Esophagus muscularis mucosa (tissue), 4 donors: ENCODE measurements around the gene NKD2. TPM values are rescaled to one million over a fixed set of nuclear protein-coding genes. Genes with fewer than 3 reads are reported as not detected.

Experiments used
- DNase-seq: peaks from one replicate; pipeline ENCODE4 v3.0.0-alpha.2; 2017; ENCODE audit errors: extremely low spot score
- H3K27ac ChIP-seq, 4 donors: fragments of 200-600 bp; sonication (generic); replicated peaks in 1 of 4; 1 replicate in 3 of 4; 2 replicates in 1 of 4; pipeline ENCODE4 v1.5.1; 2016 to 2019; ENCODE audit warnings: mild to moderate bottlenecking in 1 of 4
- H3K27me3 ChIP-seq, 4 donors: fragments of 200-600 bp; sonication (generic); one replicate each; pipeline versions ENCODE4 v1.5.1 to v1.6.0; 2016 to 2019
- H3K36me3 ChIP-seq, 4 donors: fragments of 200-600 bp; sonication (generic); one replicate each; pipeline ENCODE4 v1.5.1; 2016 to 2019
- H3K4me1 ChIP-seq, 4 donors: fragments of 200-600 bp; sonication (generic); one replicate each; pipeline ENCODE4 v1.5.1; 2016 to 2019
- H3K4me3 ChIP-seq, 4 donors: fragments of 200-600 bp; sonication (generic); 1 replicate in 2 of 4; 2 replicates in 2 of 4; pipeline ENCODE4 v1.5.1; 2016 to 2019; ENCODE audit warnings: mild to moderate bottlenecking in 4 of 4, moderate library complexity in 1 of 4
- H3K9me3 ChIP-seq, 4 donors: fragments of 200-600 bp; sonication (generic); 1 replicate in 3 of 4; 2 replicates in 1 of 4; pipeline ENCODE4 v1.5.1; 2016 to 2019
- CTCF ChIP-seq, 3 experiments: fragments of 200-600 bp in 2 of 3; fragments of 450-650 bp in 1 of 3; sonication (generic) in 2 of 3; IDR thresholded peaks; one replicate each; pipeline ENCODE4 v1.5.1; 2017 to 2019; ENCODE audit warnings: antibody characterized with exemption in 3 of 3, mild to moderate bottlenecking in 2 of 3, moderate library complexity in 1 of 3
- EP300 ChIP-seq: sonication (generic); formaldehyde crosslinking; IDR thresholded peaks from one replicate; pipeline ENCODE4 v1.6.1; 2017; ENCODE audit warnings: antibody characterized with exemption
- POLR2A ChIP-seq: fragments of 450-650 bp; IDR thresholded peaks from one replicate; pipeline ENCODE4 v1.6.1; 2017; ENCODE audit warnings: antibody characterized with exemption, moderate library complexity, mild to moderate bottlenecking, low read depth
- POLR2AphosphoS5 ChIP-seq, 2 donors: sonication (generic); formaldehyde crosslinking; IDR thresholded peaks; one replicate each; pipeline ENCODE4 v1.6.1; 2017; ENCODE audit warnings: antibody characterized with exemption in 2 of 2
- WGBS: methylation state at CpG from one replicate; pipeline ENCODE4 v1.1.5; 2018; 5-methylcytosine and 5-hydroxymethylcytosine counted together
- intact Hi-C: fragments of 100-400 bp; cut with DNase I; formaldehyde crosslinking; loops from one replicate; pipeline ENCODE4 v1.15.1; 2023
- total RNA-seq, 4 donors: library from RNA; depleted of rRNA; stranded (reverse); fragments of >200 nt; gene quantifications; one replicate each; pipeline versions ENCODE4 v1.1.0 to v1.2.1, GENCODE V29; 2016

NKD2 gene
- total RNA-seq, 4 donors from 2014 or later, result 3.0 to 6.6 (median 5.4) TPM

GRCh38 chr5:1061916-1062315, 53.3 kb downstream of the NKD2 start:
- WGBS, result 86% methylated on average over 9 of the region's 10 CpGs
- TF ChIP-seq POLR2AphosphoS5 (IDR thresholded peaks at IDR 0.05), result no peak
- TF ChIP-seq CTCF (IDR thresholded peaks at IDR 0.05), result no peak
- TF ChIP-seq POLR2A, result no peak
- no peak for TF ChIP-seq EP300
- intact Hi-C loops, result no loop called here
- Histone ChIP-seq H3K9me3 (no peaks in the 10 kb centered on the region), H3K36me3 (peaks cover 20 to 95% (median 90%) of the 10 kb centered on the region in 4 donors), H3K4me1 (no peaks in the 10 kb centered on the region), H3K27me3 (no peaks in the 10 kb centered on the region), H3K27ac (no peak overlapping the region), H3K4me3 (no peak overlapping the region)
- no peak for DNase-seq

- Histone ChIP-seq H3K27ac (no peak overlapping the region), H3K27me3 (no peaks in the 10 kb centered on the region), H3K9me3 (no peaks in the 10 kb centered on the region), H3K36me3 (peaks cover 17 to 95% (median 88%) of the 10 kb centered on the region in 4 donors), H3K4me3 (no peak overlapping the region), H3K4me1 (no peaks in the 10 kb centered on the region)
- intact Hi-C loops, result no loop called here
- 95% methylated on average over 31 of the region's 36 CpGs for WGBS
- TF ChIP-seq CTCF (IDR thresholded peaks at IDR 0.05) (no peak), POLR2AphosphoS5 (IDR thresholded peaks at IDR 0.05) (no peak), EP300 (no peak), POLR2A (no peak)
- DNase-seq, result no peak
Measured at GRCh38 chr5:1062761-1063568, 54.4 kb downstream of the NKD2 start.

- no peaks in the 10 kb centered on the region for H3K4me1 ChIP-seq
- H3K4me3 ChIP-seq, result no peak overlapping the region
- WGBS, result 92% methylated on average over 27 of the region's 56 CpGs
- no peaks in the 10 kb centered on the region for H3K27me3 ChIP-seq
- TF ChIP-seq POLR2A, result no peak
- TF ChIP-seq EP300, result no peak
- no peak for TF ChIP-seq CTCF (IDR thresholded peaks at IDR 0.05)
- TF ChIP-seq POLR2AphosphoS5 (IDR thresholded peaks at IDR 0.05), result no peak
- peaks cover 17 to 95% (median 85%) of the 10 kb centered on the region in 4 donors for H3K36me3 ChIP-seq
- no peak for DNase-seq
- no peaks in the 10 kb centered on the region for H3K9me3 ChIP-seq
- no peak overlapping the region for H3K27ac ChIP-seq
- intact Hi-C loops, result no loop called here
Measured at GRCh38 chr5:1063661-1064382, 55.2 kb downstream of the NKD2 start.

GRCh38 chr5:1064383-1065142, 56.0 kb downstream of the NKD2 start:
- H3K36me3 ChIP-seq, result peaks cover 23 to 95% (median 85%) of the 10 kb centered on the region in 4 donors
- H3K9me3 ChIP-seq, result no peaks in the 10 kb centered on the region
- TF ChIP-seq CTCF (IDR thresholded peaks at IDR 0.05) (no peak), POLR2AphosphoS5 (IDR thresholded peaks at IDR 0.05) (no peak), EP300 (no peak), POLR2A (no peak)
- H3K4me3 ChIP-seq, result no peak overlapping the region
- H3K27me3 ChIP-seq, result no peaks in the 10 kb centered on the region
- no peak overlapping the region for H3K27ac ChIP-seq
- 87% methylated on average over 48 of the region's 49 CpGs for WGBS
- intact Hi-C loops, result no loop called here
- no peak for DNase-seq
- no peaks in the 10 kb centered on the region for H3K4me1 ChIP-seq
